DND-41 (cell line): Measurements from ENCODE around the gene ZNF286A.

ENCODE experiments used
- ATAC-seq: fragments of 200-7000 bp; cut with Tn5 transposase; 3 replicates; pipeline ENCODE4 v1.9.1; 2021; ENCODE audit warnings: low read depth; ENCODE audit not compliant: insufficient read depth
- DNase-seq: peaks from one replicate; pipeline ENCODE4 v3.0.0-alpha.2; 2020
- H2AFZ ChIP-seq: 2 replicates; pipeline ENCODE4 v1.6.0; 2012; ENCODE audit warnings: low read depth, low read length
- H3K27ac ChIP-seq: 2 replicates; pipeline ENCODE4 v1.5.1; 2012; ENCODE audit warnings: low read length, inconsistent platforms
- H3K27me3 ChIP-seq: fragments of 200-600 bp; sonication (generic); 2 replicates; pipeline ENCODE4 v1.6.0; 2012; ENCODE audit warnings: low read length, mild to moderate bottlenecking, inconsistent platforms; ENCODE audit not compliant: insufficient read depth, poor library complexity
- H3K36me3 ChIP-seq: 2 replicates; pipeline ENCODE4 v1.5.1; 2012; ENCODE audit warnings: low read length, inconsistent platforms; ENCODE audit not compliant: insufficient read depth
- H3K4me1 ChIP-seq: 2 replicates; pipeline ENCODE4 v1.5.1; 2012; ENCODE audit warnings: mild to moderate bottlenecking, low read length; ENCODE audit not compliant: insufficient read depth
- H3K4me2 ChIP-seq: 2 replicates; pipeline ENCODE4 v1.6.0; 2012; ENCODE audit warnings: mild to moderate bottlenecking, moderate library complexity, low read length, inconsistent platforms; ENCODE audit not compliant: insufficient read depth
- H3K4me3 ChIP-seq, 2 experiments: fragments of 200-600 bp in 1 of 2; shearing (Covaris generic) in 1 of 2; 2 replicates each; pipeline ENCODE4 v1.5.1; 2012 to 2016; ENCODE audit warnings: inconsistent platforms in 2 of 2, low read length in 2 of 2, mild to moderate bottlenecking in 2 of 2, low read depth in 1 of 2, moderate library complexity in 1 of 2
- H3K79me2 ChIP-seq: 2 replicates; pipeline ENCODE4 v1.6.0; 2012; ENCODE audit warnings: low read length, inconsistent platforms; ENCODE audit not compliant: insufficient read depth
- H3K9ac ChIP-seq: 2 replicates; pipeline ENCODE4 v1.6.0; 2012; ENCODE audit warnings: low read depth, mild to moderate bottlenecking, inconsistent platforms, low read length, moderate library complexity
- H3K9me3 ChIP-seq: 2 replicates; pipeline ENCODE4 v1.5.1; 2012; ENCODE audit warnings: low read length, moderate library complexity, mild to moderate bottlenecking, inconsistent platforms; ENCODE audit not compliant: insufficient read depth, severe bottlenecking
- H4K20me1 ChIP-seq: 2 replicates; pipeline ENCODE4 v1.6.0; 2012; ENCODE audit warnings: low read length; ENCODE audit not compliant: insufficient read depth
- EZH2 ChIP-seq: IDR thresholded peaks from 3 replicates; pipeline ENCODE4 v1.6.1; 2012; ENCODE audit warnings: borderline replicate concordance, low read depth, mild to moderate bottlenecking, moderate library complexity, low read length, inconsistent platforms; ENCODE audit not compliant: severe bottlenecking
- TF ChIP-seq, protein P1 (sequence below): IDR thresholded peaks from 2 replicates; pipeline ENCODE4 v1.5.1; 2012; ENCODE audit warnings: borderline replicate concordance, low read length, moderate library complexity, mild to moderate bottlenecking; ENCODE audit not compliant: poor library complexity, severe bottlenecking; ENCODE audit errors: extremely low read depth

Gene ZNF286A

DNA sequence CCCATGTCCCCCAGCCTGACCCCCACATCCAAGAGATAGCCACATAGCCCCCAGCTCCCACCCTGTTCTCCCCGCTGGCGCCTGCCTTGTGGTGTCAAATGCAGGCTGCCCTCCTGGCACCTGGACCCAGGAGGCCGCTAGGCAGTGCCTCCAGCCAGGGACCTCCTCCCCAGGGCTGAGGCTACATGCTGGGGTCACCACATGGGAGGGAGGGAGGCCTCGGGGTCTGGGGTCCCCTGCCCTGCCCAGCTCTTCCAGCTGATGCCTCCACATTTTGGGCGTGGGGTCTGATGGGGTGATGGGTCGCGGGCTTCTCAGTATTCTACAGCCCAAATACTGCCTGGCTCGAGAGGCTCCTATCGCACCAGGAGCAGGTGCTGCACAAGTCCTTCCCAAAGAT is 42.1 kb downstream of the ZNF286A start:
- ATAC-seq (no peak), DNase-seq (no peak)
- H4K20me1 ChIP-seq = no peaks in the 10 kb centered on the region
- no peak overlapping the region for H3K4me2 ChIP-seq
- H2AFZ ChIP-seq = no peak overlapping the region
- H3K27ac ChIP-seq = no peak overlapping the region
- H3K9me3 ChIP-seq = no peaks in the 10 kb centered on the region
- no peaks in the 10 kb centered on the region for H3K4me1 ChIP-seq
- no peak overlapping the region for H3K9ac ChIP-seq
- H3K27me3 ChIP-seq = peaks cover 4% of the 10 kb centered on the region
- no peaks in the 10 kb centered on the region for H3K79me2 ChIP-seq
- TF ChIP-seq EZH2 = no peak
- TF ChIP-seq, protein P1, sequence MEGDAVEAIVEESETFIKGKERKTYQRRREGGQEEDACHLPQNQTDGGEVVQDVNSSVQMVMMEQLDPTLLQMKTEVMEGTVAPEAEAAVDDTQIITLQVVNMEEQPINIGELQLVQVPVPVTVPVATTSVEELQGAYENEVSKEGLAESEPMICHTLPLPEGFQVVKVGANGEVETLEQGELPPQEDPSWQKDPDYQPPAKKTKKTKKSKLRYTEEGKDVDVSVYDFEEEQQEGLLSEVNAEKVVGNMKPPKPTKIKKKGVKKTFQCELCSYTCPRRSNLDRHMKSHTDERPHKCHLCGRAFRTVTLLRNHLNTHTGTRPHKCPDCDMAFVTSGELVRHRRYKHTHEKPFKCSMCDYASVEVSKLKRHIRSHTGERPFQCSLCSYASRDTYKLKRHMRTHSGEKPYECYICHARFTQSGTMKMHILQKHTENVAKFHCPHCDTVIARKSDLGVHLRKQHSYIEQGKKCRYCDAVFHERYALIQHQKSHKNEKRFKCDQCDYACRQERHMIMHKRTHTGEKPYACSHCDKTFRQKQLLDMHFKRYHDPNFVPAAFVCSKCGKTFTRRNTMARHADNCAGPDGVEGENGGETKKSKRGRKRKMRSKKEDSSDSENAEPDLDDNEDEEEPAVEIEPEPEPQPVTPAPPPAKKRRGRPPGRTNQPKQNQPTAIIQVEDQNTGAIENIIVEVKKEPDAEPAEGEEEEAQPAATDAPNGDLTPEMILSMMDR = no peak
- H3K36me3 ChIP-seq = no peaks in the 10 kb centered on the region
- H3K4me3 ChIP-seq = no peak overlapping the region

DNA sequence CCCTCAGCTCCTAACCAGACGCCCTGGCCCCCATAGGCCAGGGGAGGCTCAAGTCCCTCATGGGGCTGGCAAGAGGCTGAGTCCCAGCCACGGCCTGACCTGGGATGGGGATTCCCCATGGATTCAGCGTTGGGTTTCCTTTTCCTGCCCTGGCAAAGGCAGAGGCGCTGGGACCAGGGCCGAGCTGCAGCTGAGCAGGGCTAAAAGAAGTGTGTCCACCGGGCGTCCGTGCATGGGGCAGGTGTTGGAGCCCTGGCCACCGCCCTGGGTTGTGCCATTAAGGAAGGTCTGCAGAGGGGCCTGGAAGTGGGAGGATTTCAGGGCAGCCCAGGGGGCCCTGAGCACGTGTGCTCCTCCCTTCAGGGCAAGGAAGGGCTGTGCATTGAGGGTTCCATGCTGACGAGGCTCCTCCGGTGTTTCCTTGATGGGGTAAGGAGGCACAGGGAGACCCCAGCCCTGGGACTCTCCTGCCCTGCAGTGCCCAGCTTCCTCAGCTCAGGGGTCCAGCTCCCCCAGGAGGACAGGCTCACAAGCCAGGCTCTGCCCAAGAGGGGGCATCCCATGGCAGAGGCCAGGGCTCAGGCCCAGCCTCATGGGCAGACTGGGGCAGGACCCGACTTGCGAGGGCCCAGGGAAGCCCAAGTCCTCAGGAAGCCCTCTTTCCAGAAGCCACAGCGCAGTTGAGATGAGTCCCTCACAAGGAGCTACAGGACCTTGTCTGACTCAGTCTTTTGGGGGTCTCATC is 42.7 kb downstream of the ZNF286A start:
- H3K27me3 ChIP-seq = peaks cover 4% of the 10 kb centered on the region
- ATAC-seq (no peak), DNase-seq (no peak)
- no peak overlapping the region for H2AFZ ChIP-seq
- H3K27ac ChIP-seq = no peak overlapping the region
- H4K20me1 ChIP-seq = no peaks in the 10 kb centered on the region
- no peaks in the 10 kb centered on the region for H3K4me1 ChIP-seq
- no peaks in the 10 kb centered on the region for H3K79me2 ChIP-seq
- TF ChIP-seq, protein P1 = no peak
- no peak for TF ChIP-seq EZH2
- no peak overlapping the region for H3K4me3 ChIP-seq
- no peaks in the 10 kb centered on the region for H3K9me3 ChIP-seq
- no peak overlapping the region for H3K9ac ChIP-seq
- no peak overlapping the region for H3K4me2 ChIP-seq
- no peaks in the 10 kb centered on the region for H3K36me3 ChIP-seq

DNA sequence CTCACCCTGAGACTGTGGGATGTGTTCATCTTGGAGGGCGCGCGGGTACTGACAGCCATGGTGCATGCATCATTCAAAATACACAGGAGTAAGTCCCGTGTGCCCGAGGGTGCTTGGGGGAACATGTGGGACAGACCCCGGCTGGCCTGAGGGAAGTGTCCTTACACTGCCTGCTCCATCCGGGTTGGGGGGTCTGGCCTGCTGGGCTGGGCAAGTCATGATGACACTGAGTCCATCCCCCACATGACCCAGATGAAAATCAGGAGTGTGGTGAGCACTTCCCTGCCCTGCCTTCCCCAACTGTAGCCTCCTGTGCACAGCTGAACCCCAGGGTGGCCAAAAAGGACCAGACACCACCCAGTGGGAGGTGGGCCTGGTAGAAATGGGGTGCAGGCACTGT is 43.4 kb downstream of the ZNF286A start:
- TF ChIP-seq, protein P1 = no peak
- Histone ChIP-seq H3K27ac (no peak overlapping the region), H3K9ac (no peak overlapping the region), H3K27me3 (peaks cover 4% of the 10 kb centered on the region), H4K20me1 (no peaks in the 10 kb centered on the region), H3K9me3 (no peaks in the 10 kb centered on the region), H3K79me2 (no peaks in the 10 kb centered on the region), H3K4me1 (no peaks in the 10 kb centered on the region), H3K4me2 (no peak overlapping the region), H3K36me3 (no peaks in the 10 kb centered on the region), H2AFZ (no peak overlapping the region), H3K4me3 (no peak overlapping the region)
- ATAC-seq = no peak
- no peak for DNase-seq
